ENCODE data around the gene GPATCH8.

Gene GPATCH8

GRCh38 chr17:44354582-44355561, 148.3 kb downstream of the GPATCH8 start:
- DNase-seq (ENCODE audit: low read depth in 2 of 2): no peak

DNA sequence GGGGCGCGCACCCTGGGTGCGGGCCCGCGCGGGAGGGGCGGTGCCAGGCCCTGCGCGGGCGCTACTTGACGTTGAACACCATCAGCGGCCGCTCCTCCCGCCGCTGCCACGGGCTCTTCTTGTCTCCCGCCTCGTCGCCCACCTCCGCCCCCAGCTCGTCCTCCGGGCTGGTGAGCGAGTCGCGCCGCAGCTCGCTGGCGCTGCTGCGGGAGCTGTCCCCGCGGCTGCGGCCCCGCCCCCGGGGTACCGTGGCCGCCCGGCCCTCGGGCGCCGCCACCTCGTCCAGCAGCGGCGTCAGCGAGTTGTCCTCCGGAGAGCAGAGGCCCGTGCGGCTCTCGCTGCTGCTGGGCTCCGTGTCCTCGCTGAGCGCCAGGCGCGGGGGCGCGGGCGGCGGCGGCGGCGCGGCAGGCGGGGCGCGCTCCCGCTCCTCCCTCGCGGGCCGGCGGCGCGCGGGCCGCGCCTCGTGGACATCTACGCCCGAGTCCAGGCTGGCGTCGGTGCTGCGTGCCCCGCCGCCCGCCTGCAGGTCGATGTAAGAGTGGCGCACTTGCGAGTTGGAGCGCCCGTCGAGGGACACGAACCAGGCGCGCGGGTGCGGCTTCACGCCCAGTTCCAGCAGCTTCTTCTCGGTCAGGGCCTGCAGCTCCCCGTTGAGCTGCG, 149.4 kb downstream of the GPATCH8 start:
- DNase-seq (ENCODE audit: low read depth in 2 of 2): no peak

DNA sequence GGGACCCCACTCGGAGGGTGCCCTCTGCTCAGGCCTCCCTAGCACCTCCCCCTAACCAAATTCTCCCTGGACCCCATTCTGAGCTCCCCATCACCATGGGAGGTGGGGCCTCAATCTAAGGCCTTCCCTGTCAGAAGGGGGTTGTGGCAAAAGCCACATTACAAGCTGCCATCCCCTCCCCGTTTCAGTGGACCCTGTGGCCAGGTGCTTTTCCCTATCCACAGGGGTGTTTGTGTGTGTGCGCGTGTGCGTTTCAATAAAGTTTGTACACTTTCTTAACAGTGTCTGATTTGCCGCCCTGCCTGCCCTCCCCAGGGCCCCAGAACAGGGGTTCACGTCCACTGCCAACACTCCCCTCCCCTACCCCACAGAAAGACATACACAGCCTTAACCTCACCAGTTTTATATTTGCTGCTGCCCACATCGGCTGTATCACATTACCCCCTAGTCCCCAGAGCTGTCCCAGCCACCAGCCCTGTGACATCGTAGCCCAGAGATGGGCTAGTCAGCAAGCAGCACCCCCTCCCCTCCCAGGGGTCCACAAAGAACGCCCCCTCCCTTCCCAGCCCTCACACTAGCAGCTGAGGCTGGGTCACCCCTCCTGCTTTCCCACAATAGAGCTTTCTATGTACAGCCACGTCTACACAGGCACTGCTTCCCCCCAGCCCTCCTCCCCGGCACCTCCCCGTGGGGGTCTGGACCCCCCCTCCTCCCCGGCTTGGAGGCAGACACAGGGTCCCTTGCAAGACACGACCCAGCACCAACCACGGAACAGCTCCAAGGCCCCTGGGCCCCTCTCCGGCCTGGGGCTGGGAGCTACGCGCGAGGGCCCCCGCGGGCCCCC, 150.2 kb downstream of the GPATCH8 start:
- DNase-seq (ENCODE audit: low read depth in 2 of 2): no peak

- DNase-seq (ENCODE audit: low read depth in 2 of 2): no peak
These were observed 151.0 kb downstream of the GPATCH8 start for GRCh38 chr17:44351961-44352827.

DNA sequence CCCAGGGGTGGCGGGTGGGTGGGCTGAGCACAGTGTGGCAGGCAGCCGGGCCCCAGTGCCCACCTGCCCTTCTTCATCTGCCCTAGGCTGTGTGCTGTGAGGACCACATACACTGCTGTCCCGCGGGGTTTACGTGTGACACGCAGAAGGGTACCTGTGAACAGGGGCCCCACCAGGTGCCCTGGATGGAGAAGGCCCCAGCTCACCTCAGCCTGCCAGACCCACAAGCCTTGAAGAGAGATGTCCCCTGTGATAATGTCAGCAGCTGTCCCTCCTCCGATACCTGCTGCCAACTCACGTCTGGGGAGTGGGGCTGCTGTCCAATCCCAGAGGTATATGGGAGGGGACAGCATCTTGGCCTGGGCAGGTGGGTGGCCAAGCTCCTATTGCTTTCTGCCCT, 151.7 kb downstream of the GPATCH8 start:
- DNase-seq (ENCODE audit: low read depth in 2 of 2): no peak

DNA sequence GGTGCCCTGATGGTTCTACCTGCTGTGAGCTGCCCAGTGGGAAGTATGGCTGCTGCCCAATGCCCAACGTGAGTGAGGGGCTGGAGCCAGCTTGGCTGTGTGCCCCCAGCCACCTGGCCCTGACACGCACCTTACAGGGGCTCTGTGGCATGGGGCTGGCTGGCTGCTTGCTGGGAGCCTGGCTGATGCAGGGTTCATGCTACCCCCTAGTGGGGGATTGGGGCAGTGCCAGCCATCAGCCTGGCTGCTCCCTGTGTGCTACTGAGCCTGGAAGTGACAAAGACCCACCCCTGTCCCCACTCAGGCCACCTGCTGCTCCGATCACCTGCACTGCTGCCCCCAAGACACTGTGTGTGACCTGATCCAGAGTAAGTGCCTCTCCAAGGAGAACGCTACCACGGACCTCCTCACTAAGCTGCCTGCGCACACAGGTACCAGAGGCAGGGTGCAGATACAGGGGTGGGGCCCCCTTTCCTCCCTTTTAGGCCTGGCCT, 152.4 kb downstream of the GPATCH8 start:
- peak; percentile 47 to 64 for DNase-seq (ENCODE audit: low read depth in 2 of 2)

GRCh38 chr17:44349553-44350070, 153.6 kb downstream of the GPATCH8 start:
- DNase-seq (ENCODE audit: low read depth in 2 of 2): no peak

GRCh38 chr17:44348988-44349364, 154.2 kb downstream of the GPATCH8 start:
- DNase-seq (ENCODE audit: low read depth in 2 of 2): no peak

DNA sequence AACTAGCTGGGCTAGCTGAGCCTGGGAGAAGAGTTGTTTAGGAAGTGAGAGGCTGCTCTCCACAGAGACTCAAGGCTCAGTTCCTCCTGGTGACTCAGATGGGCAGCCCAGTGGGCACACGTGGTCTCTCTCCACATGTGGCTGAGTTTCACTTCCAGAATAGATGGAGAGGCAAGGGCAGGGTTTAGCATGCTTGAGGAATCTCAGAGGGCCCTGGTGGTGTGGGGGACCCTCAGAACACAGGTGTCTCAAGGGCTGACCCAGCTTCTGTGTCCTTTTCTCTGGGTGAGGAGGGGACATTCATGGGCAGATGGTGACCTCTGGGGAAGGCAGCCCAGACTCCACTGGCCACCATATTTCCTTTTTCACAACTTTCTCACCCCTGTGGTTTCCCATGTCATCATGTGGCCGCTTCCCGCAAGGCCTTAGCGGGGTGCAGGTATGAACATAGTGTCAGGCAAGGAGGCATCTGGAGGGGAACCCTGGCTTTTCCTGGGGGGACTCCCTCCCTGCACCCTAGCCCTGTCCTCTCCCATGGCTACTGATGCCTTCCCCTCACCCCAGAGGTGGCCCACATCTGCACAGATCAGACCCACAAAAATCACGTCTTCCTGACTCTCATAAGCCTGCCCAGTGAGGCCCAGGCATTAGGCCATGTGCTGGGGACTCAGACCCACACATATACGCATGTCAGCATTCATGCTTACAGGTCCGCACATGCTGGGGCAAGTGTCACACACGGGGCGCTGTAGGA, 154.8 kb downstream of the GPATCH8 start:
- DNase-seq (ENCODE audit: low read depth in 2 of 2): no peak

All from stimulated activated CD4-positive, alpha-beta T cell treated with anti-CD3 and anti-CD28 coated beads, Interleukin-15, amount 100 ng/mL, for 48 hours (primary cell).